Frontal cortex (tissue), 4 donors: ENCODE data around the gene AP3M1. TPM values are rescaled to one million over a fixed set of nuclear protein-coding genes. Genes with fewer than 3 reads are reported as not detected.
"Not testable (repeated sequence)": the region's sequence is repeated elsewhere in the genome, so short reads cannot be mapped to it uniquely, and the experiment has no call there.

Source experiments
- DNase-seq, 2 donors: peaks; one replicate each; pipeline ENCODE4 v3.0.0; 2012; ENCODE audit warnings: low spot score in 2 of 2
- FAIRE-seq: peaks from 2 replicates; lab custom pipeline; 2012; peaks lifted over from hg19 to GRCh38; lab: Jason Lieb, UNC
- total RNA-seq: library from RNA; depleted of rRNA; stranded (reverse); fragments of >200 nt; gene quantifications from one replicate; pipeline ENCODE4 v1.2.3, GENCODE V29; 2014
- donor health status: control.
- donor health status: control.
- donor health status: control.

AP3M1 gene
- total RNA-seq, 1 donor from 2014 or later, result 31.0 TPM

DNA sequence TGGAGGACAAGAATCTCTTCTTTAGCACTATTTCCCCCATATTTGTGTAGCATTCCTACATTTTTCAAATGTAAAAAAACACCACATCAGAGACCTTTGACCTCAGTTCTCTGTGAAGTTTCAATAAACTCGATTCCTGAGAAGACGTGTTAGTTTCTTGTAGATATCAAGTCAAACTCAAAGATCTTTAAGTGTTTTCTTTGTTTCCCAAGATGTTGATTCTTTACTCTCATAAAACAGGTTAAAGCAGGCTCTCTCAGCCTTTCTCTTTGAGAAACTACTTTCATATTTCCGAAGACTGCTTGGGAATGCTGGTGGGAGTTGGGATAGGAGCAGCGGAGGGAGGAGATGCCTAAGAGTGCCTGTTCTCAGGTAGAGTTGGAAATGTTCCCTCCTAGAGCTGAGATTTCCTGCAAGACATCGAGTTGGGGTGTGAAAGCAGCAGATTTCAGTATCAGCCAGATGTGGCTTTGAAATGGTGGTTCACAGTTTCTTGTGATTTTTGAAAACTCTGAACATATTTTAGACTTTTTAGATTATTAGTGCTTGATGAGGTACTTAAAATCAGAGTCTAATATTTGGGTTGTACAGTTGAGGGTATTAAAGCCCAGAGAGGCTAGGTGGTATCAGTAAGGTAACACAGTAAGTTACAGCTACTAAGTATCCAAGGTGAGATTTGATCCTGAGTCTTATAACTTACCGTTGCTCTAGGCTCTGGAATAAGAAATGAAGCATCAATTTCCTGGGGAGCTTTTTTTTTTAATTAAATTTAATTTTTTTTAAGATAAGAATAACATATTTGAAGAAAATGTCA, 14.3 kb upstream of the AP3M1 start:
- FAIRE-seq (no peak), DNase-seq (no peak)

DNA sequence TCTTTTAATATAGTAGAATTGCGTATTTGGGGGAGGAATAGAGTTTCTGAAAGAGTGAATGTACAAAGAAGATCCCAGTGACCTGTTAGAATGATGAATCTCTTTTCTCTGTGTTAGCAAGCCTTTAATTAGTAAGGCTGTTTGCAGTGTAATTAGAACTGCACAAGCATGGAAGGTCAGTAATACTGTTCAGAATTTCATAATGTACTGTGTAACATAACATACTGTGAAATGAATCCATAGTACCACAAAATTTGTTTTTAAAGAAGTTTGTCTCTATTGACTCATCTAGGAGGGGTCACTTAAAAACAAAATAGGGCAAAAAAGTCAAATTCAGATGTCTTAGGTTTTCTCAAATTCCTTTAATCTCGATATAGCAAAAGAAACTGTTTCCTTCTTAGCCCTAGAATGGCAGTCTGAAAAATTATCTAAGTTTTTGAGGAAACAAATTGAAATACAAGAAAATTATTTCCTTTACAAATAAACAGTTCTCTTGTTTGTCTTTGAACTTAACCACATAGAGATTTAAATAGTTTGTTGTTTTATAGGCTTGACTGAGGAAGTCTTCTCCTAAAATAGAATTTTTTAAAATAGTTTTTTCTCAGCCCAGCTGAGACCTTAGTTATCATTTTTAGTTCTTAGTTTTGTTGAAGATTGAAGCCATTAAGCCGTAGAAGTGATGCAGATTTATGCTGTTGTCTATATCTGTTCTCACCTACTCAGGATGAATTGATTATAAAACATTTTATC, 12.9 kb upstream of the AP3M1 start:
- no peak for DNase-seq

DNA sequence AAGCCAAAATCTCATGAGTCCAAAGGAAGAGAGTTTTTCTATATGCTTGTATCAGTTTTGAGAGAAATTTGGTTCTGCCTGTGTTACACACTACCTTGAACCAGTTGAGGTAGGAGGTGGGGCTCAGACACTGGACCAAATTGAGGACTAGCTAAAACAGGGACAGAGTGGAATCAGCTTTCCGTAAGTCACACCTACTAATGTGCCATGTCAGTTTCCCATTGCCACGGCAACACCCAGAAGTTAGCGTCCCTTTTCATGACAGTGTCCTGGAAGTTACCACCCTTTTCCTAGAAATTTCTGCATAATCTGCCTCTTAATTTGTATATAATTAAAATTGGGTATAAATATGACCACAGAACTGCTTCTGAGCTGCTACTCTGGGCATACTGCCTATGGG, 9.4 kb upstream of the AP3M1 start:
- DNase-seq (no peak), FAIRE-seq (no peak)

More for the DNA sequence above, 12.9 kb upstream of the AP3M1 start:
- FAIRE-seq, result no peak

- FAIRE-seq (no peak), DNase-seq (no peak)
These were observed 6.3 kb upstream of the AP3M1 start for GRCh38 chr10:74156919-74157289.

DNA sequence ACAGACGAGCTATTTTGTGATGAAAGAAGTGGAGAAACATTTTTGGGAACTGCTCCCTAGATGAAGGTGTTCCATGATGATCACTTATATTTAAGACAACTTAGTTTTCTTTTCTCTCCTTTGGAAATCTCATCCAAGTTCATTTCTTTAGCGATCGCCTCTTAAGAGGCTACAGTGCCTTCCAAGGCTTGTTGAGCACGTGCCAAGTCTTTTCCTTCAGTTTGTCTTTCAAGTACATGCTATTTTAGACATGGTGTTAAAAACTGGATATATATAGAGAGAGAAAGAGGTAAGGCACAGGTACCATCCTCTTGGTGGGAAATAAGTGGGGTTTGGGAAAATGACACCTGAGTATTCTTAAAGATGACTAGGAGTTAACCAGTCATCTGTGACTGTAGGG, 3.0 kb upstream of the AP3M1 start:
- FAIRE-seq (no peak), DNase-seq (no peak)

DNA sequence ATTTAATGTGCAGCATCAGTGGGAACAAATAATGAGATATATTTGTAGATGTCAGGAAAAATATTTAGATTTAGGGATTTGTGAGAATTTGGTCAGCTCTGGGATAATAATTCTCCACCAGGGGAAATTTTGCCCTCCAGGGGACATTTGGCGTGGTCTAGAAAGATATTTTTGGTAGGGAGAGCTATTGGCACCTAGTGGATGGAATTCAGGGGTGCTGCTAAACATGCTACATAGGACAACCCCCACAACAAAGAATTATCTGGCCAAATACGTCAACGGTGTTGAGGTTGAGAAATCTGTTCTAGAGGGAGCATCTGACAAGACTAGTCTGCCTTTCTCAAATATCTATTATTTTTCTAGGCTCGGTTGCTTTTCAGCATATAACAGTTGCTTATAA, 2.5 kb upstream of the AP3M1 start:
- no peak for DNase-seq
- FAIRE-seq, result no peak

DNA sequence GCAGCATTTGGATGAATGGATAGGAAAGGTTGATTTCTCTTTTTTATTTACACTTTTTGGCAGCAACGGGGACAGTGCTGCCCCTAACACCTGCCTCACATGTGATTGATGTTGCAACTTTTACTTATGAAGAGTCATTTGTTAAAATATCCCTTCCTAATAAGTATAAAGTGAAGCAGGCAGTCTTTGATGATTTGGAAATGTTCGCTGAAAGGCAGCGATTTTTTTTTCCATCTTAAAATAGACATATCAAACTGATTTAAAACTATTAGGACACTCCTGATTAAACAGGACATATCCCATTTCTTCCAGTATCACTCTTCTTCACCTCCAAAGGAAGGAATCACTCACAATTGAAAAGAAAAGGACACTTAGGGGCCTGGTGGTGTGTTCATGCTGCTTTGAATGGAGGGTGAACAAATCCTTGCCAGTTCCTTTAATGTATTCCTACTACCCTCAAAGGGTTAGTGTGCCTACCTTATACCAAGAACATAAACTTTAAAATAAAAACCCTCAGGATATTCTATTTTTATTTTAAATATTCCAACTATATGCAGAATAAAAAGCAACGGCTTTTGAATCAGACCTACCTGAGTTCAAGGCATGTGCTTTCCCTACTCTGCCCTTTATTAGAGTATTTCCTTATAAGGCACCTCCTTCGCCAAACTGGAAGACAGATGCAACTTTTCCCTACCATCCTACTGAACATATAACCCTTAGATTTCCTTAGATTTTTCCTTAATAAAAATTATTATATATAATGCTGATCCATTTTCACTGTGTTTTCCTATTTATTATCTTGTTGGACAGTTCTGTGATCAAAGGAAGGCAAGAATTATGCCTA, 1.5 kb upstream of the AP3M1 start:
- no peak for FAIRE-seq

DNA sequence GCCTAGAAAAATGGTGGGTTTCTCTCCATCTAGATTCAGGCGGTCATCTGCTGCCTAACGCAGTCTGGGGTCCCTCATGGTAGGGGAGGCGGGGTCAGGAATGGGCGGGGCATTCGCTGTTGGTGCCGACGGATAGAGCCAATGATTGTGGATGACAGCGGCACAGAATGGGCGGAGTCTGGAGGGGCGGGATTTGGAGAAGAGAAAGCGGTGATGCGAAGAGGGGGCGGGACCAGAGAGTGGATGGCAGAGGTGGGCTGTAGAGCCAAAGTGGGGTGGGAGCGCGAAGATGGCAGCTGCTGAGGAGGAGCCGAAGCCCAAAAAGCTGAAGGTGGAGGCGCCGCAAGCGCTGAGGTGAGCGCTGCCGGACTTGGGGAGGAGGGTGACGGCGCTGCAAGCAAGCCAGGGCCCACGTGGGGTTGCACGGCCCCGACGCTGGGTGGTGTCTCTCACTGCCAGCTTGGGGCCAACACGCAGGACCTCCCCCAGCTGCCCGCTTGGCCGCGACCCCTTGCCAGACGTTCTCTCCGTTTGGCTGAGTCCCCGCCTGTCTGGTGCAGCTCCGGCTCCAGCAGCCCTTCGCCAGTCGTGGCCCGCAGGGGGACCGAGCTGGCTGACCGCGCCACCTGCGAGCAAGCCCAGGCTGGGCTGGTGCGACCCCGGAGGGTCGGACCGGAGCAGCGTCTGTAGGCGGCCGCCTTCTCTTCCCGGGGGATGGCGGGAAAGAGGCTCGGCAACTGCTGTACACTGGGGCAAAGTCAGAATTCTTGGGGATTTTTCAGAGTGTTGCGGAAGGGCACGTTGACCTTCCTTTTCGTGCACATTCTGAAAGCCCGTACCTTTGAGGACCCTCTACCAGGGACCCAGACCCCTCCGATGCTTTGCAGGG, 606 bp upstream of the AP3M1 start, which contains the start of gene ADK:
ADK (plus strand) TSS at position 232 of the 889 bp plus-strand sequence; CDS start at position 290, 58 bp downstream.
- DNase-seq (peak; percentile 94 to 96), FAIRE-seq (no peak)

More for the DNA sequence above, 1.5 kb upstream of the AP3M1 start:
- DNase-seq, result no peak

DNA sequence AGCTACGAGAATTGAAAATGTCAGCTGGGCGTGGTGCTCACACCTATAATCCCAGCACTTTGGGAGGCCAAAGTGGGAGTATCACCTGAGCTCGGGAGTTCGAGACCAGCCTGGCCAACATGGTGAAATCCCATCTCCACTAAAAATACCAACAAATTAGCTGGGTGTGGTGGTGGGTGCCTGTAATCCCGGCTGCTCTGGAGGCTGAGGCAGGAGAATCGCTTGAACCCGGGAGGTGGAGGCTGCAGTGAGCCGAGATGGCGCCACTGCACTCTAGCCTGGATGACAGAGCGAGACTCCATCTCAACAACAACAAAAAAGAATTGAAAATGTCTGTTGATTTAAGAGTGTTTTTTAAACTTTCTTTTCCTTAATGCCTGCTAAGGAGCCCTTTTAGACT, 3.6 kb downstream of the AP3M1 start:
- DNase-seq, FAIRE-seq: not testable (repeated sequence)

GRCh38 chr10:74145133-74145532, 5.5 kb downstream of the AP3M1 start:
- FAIRE-seq (no peak), DNase-seq (no peak)

GRCh38 chr10:74140553-74140952, 10.1 kb downstream of the AP3M1 start:
- FAIRE-seq, result no peak
- DNase-seq, result no peak

DNA sequence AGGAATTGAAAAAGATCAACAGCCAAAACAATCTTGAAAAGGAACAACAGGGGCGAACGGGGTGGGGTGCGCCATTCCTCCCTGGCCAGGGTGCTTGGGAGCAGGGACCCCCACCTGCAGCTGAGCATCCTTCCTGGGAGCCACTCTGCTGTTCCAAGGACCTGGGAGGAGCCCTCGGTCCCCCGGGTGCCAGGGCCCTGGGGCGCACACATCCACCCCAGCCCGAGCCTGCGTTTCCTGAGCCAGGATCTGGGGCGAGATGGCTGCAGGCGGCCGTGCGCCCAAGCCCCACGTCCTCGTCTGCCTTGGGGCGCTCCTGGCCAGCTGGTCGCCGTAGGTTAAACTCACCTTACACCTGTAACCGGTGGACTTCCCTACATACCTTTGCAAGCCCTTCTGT, 10.6 kb downstream of the AP3M1 start:
- no peak for FAIRE-seq
- DNase-seq, result no peak

DNA sequence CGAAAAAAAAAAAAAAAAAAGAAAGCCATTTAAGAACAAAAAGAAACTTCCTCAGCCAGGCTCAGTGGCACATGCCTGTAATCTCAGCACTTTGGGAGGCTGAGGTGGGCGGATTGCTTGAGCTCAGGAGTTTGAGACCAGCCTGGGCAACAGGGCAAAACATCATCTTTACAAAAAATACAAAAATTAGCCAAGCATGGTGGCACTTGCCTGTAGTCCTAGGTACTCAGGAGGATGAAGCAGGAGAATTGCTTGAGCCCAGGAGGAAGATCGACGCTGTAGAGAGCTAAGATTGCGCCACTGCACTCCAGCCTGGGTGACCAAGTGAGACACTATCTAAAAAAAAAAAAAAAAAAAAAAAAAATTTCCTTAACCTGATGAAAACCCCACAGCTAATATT, 12.0 kb downstream of the AP3M1 start:
- not testable (repeated sequence) for DNase-seq, FAIRE-seq

DNA sequence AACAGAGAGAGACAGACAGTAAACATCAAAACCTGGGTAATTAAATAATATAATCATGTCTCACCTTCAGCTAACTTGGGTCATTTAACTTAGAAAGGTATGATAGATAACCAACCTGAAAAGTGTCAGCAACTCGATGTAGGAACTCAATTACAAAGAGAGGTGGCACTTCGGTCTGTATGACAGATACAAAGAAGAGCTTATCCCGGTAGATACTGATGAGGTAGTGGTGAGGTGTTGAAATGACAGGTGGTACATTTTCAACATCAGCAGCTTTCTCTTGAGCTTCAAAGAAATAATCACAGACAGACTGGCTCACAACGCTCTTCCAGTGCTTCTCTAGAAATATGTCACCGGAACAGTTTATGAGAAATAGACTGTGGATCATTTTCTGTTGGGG, 12.6 kb downstream of the AP3M1 start:
- DNase-seq, result no peak
- FAIRE-seq, result no peak

DNA sequence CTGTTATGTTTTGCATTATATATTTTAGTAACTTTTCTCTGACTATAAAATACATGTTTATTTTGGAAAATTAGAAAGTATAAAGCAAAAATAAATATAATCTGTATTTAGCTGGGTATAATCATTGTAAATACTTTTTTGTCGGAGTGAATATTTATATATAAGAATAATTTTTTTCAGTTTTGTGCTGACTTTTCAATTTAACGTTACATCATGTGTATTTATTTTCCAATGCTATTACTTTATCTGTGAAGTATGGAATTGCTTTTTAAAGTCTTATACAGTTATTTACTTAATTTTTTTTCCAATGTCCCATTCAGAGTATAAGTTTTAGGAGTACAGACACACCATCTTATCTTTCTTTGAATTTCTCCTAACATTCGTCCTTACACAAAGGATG, 15.2 kb downstream of the AP3M1 start:
- FAIRE-seq (no peak), DNase-seq (no peak)

DNA sequence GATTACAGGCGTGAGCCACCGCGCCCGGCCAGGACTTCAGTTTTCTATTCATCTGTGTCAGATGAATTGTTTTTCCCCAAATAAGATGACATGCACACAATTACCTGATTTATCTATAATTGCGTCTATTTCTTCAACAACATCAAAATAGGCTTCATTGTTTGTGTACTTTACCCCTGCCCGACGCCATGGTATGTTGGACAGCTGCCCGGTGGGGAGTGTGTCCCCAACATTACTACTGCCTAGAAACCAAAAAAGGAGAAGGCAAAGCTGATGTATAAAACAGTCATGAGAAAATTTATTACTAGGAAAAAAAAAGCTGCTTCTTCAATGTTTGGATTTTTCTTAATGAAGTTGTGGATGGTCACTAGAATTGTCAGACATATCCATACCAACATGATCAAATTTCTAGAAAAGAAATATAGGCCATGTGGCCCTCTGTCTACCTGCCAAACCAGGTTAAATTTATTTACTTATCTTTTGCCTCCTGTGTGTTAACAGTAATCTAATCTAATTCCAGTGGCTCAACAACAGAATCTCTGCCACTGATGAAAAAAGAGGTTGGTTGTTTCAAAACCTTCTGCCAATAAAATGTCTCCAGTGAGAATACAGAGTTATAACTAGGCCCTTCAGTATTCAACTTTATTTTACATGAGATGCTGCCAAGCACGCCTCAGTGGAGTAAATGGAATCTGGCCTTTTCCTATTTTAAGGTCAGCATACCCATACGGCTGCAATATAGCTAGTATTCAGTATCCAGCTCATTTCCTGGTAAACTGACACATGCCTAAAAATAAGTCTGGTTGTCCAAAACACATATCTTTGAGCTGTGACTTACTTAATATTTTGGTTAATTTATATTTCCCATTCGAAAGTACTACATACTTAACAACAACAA, 16.5 kb downstream of the AP3M1 start:
- DNase-seq (no peak), FAIRE-seq (no peak)

GRCh38 chr10:74123081-74123480, 27.5 kb downstream of the AP3M1 start:
- DNase-seq, result no peak
- no peak for FAIRE-seq

GRCh38 chr10:74122060-74122459, 28.6 kb downstream of the AP3M1 start:
- FAIRE-seq (no peak), DNase-seq (no peak)
